Activated naive CD8-positive, alpha-beta T cell (primary cell): Measurements from ENCODE around the gene TST.

Experiments
- H3K27ac Mint-ChIP-seq: one replicate; pipeline ENCODE4 v1.8.0; 2021; ENCODE audit warnings: mixed read lengths
- H3K27me3 Mint-ChIP-seq: one replicate; pipeline ENCODE4 v1.8.0; 2021; ENCODE audit warnings: mixed read lengths
- H3K36me3 Mint-ChIP-seq: one replicate; pipeline ENCODE4 v1.8.0; 2021; ENCODE audit warnings: mixed read lengths
- H3K4me1 Mint-ChIP-seq: one replicate; pipeline ENCODE4 v1.8.0; 2021; ENCODE audit warnings: low read depth, mixed read lengths
- H3K4me3 Mint-ChIP-seq: one replicate; pipeline ENCODE4 v1.8.0; 2021; ENCODE audit warnings: mild to moderate bottlenecking, mixed read lengths
- H3K9me3 Mint-ChIP-seq: one replicate; pipeline ENCODE4 v1.8.0; 2021; ENCODE audit warnings: low read depth, mixed read lengths

TST gene

GRCh38 chr22:37028692-37029674 lies 9.7 kb upstream of the TST start:
- Mint-ChIP-seq H3K9me3 (no peaks in the 10 kb centered on the region), H3K36me3 (no peaks in the 10 kb centered on the region), H3K4me3 (no peak overlapping the region), H3K27ac (no peak overlapping the region), H3K4me1 (no peaks in the 10 kb centered on the region), H3K27me3 (no peaks in the 10 kb centered on the region)

- no peak overlapping the region for H3K27ac Mint-ChIP-seq
- no peaks in the 10 kb centered on the region for H3K36me3 Mint-ChIP-seq
- H3K4me3 Mint-ChIP-seq, result no peak overlapping the region
- H3K9me3 Mint-ChIP-seq, result no peaks in the 10 kb centered on the region
- no peaks in the 10 kb centered on the region for H3K27me3 Mint-ChIP-seq
- H3K4me1 Mint-ChIP-seq, result no peaks in the 10 kb centered on the region
Observed at GRCh38 chr22:37027556-37027955, 8.3 kb upstream of the TST start.

- Mint-ChIP-seq H3K4me3 (no peak overlapping the region), H3K27me3 (peaks cover 2% of the 10 kb centered on the region), H3K4me1 (no peaks in the 10 kb centered on the region), H3K9me3 (no peaks in the 10 kb centered on the region), H3K27ac (no peak overlapping the region), H3K36me3 (no peaks in the 10 kb centered on the region)
Observed at GRCh38 chr22:37026325-37026724, 7.1 kb upstream of the TST start.

GRCh38 chr22:37025500-37026070 lies 6.3 kb upstream of the TST start:
- Mint-ChIP-seq H3K4me3 (no peak overlapping the region), H3K4me1 (no peaks in the 10 kb centered on the region), H3K27ac (no peak overlapping the region), H3K9me3 (no peaks in the 10 kb centered on the region), H3K27me3 (peaks cover 3% of the 10 kb centered on the region), H3K36me3 (no peaks in the 10 kb centered on the region)

GRCh38 chr22:37024339-37025157 lies 5.3 kb upstream of the TST start:
- peaks cover 2% of the 10 kb centered on the region for H3K4me1 Mint-ChIP-seq
- H3K36me3 Mint-ChIP-seq, result no peaks in the 10 kb centered on the region
- H3K9me3 Mint-ChIP-seq, result no peaks in the 10 kb centered on the region
- H3K27me3 Mint-ChIP-seq, result peaks cover 5% of the 10 kb centered on the region
- H3K4me3 Mint-ChIP-seq, result no peak overlapping the region
- H3K27ac Mint-ChIP-seq, result no peak overlapping the region

- H3K4me1 Mint-ChIP-seq, result peaks cover 2% of the 10 kb centered on the region
- no peak overlapping the region for H3K4me3 Mint-ChIP-seq
Observed at GRCh38 chr22:37023743-37024338, 4.6 kb upstream of the TST start.

GRCh38 chr22:37022483-37023337 lies 3.5 kb upstream of the TST start:
- Mint-ChIP-seq H3K9me3 (no peaks in the 10 kb centered on the region), H3K27me3 (peaks cover 5% of the 10 kb centered on the region), H3K4me1 (peaks cover 2% of the 10 kb centered on the region), H3K27ac (no peak overlapping the region), H3K4me3 (no peak overlapping the region), H3K36me3 (no peaks in the 10 kb centered on the region)

More at GRCh38 chr22:37023743-37024338, 4.6 kb upstream of the TST start:
- Mint-ChIP-seq H3K27me3 (peaks cover 5% of the 10 kb centered on the region), H3K36me3 (no peaks in the 10 kb centered on the region), H3K9me3 (no peaks in the 10 kb centered on the region), H3K27ac (no peak overlapping the region)

- peaks cover 2% of the 10 kb centered on the region for H3K4me1 Mint-ChIP-seq
- no peak overlapping the region for H3K27ac Mint-ChIP-seq
- H3K4me3 Mint-ChIP-seq, result peak overlapping the region; percentile 65
- no peaks in the 10 kb centered on the region for H3K9me3 Mint-ChIP-seq
- peaks cover 5% of the 10 kb centered on the region for H3K27me3 Mint-ChIP-seq
- no peaks in the 10 kb centered on the region for H3K36me3 Mint-ChIP-seq
Observed at GRCh38 chr22:37021710-37022482, 2.6 kb upstream of the TST start.

- no peak overlapping the region for H3K4me3 Mint-ChIP-seq
Observed at GRCh38 chr22:37021041-37021440, 1.8 kb upstream of the TST start.

GRCh38 chr22:37020192-37020479 lies 889 bp upstream of the TST start:
- no peaks in the 10 kb centered on the region for H3K9me3 Mint-ChIP-seq
- peaks cover 2% of the 10 kb centered on the region for H3K4me1 Mint-ChIP-seq
- peak overlapping the region; percentile 82 for H3K4me3 Mint-ChIP-seq
- H3K27ac Mint-ChIP-seq, result no peak overlapping the region
- peaks cover 7% of the 10 kb centered on the region for H3K27me3 Mint-ChIP-seq
- H3K36me3 Mint-ChIP-seq, result no peaks in the 10 kb centered on the region

More at GRCh38 chr22:37021041-37021440, 1.8 kb upstream of the TST start:
- peaks cover 5% of the 10 kb centered on the region for H3K27me3 Mint-ChIP-seq
- no peak overlapping the region for H3K27ac Mint-ChIP-seq
- H3K36me3 Mint-ChIP-seq, result no peaks in the 10 kb centered on the region
- peaks cover 2% of the 10 kb centered on the region for H3K4me1 Mint-ChIP-seq
- H3K9me3 Mint-ChIP-seq, result no peaks in the 10 kb centered on the region

GRCh38 chr22:37018815-37019308 lies 385 bp downstream of the TST start:
- Mint-ChIP-seq H3K4me1 (peaks cover 2% of the 10 kb centered on the region), H3K27ac (no peak overlapping the region), H3K36me3 (no peaks in the 10 kb centered on the region), H3K27me3 (peaks cover 7% of the 10 kb centered on the region), H3K4me3 (peak overlapping the region; percentile 77), H3K9me3 (no peaks in the 10 kb centered on the region)

- H3K9me3 Mint-ChIP-seq, result no peaks in the 10 kb centered on the region
- H3K36me3 Mint-ChIP-seq, result no peaks in the 10 kb centered on the region
- H3K4me1 Mint-ChIP-seq, result peaks cover 2% of the 10 kb centered on the region
- H3K4me3 Mint-ChIP-seq, result peak overlapping the region; percentile 77
- no peak overlapping the region for H3K27ac Mint-ChIP-seq
- peaks cover 7% of the 10 kb centered on the region for H3K27me3 Mint-ChIP-seq
Observed at GRCh38 chr22:37018086-37018814, 997 bp downstream of the TST start.

GRCh38 chr22:37017356-37017755 lies 1.9 kb downstream of the TST start:
- H3K4me3 Mint-ChIP-seq, result no peak overlapping the region

More at GRCh38 chr22:37017356-37017755, 1.9 kb downstream of the TST start:
- H3K27ac Mint-ChIP-seq, result no peak overlapping the region
- peaks cover 2% of the 10 kb centered on the region for H3K4me1 Mint-ChIP-seq
- H3K9me3 Mint-ChIP-seq, result no peaks in the 10 kb centered on the region
- peaks cover 7% of the 10 kb centered on the region for H3K27me3 Mint-ChIP-seq
- H3K36me3 Mint-ChIP-seq, result no peaks in the 10 kb centered on the region
